ENCODE data around the gene MGA. TPM values are rescaled to one million over a fixed set of nuclear protein-coding genes. Genes with fewer than 3 reads are reported as not detected.

MGA gene
- total RNA-seq, 1 experiment from 2014 or later = 23.4 TPM

- DNase-seq (ENCODE audit: extremely low read depth, low read depth) = no peak
Measured at GRCh38 chr15:41656188-41656587, 4.0 kb upstream of the MGA start.

GRCh38 chr15:41658689-41659088 lies 1.5 kb upstream of the MGA start:
- no peak for DNase-seq (ENCODE audit: extremely low read depth, low read depth)

- no peak for DNase-seq (ENCODE audit: extremely low read depth, low read depth)
Measured at GRCh38 chr15:41659190-41659589, 1.0 kb upstream of the MGA start.

- no peak for DNase-seq (ENCODE audit: extremely low read depth, low read depth)
Measured at GRCh38 chr15:41659855-41660234, 360 bp upstream of the MGA start.

GRCh38 chr15:41661078-41661517 lies 893 bp downstream of the MGA start:
- no peak for DNase-seq (ENCODE audit: extremely low read depth, low read depth)

GRCh38 chr15:41661518-41662225 lies 1.5 kb downstream of the MGA start:
- no peak for DNase-seq (ENCODE audit: extremely low read depth, low read depth)

GRCh38 chr15:41666353-41666920 lies 6.2 kb downstream of the MGA start:
- no peak for DNase-seq (ENCODE audit: extremely low read depth, low read depth)

GRCh38 chr15:41669701-41670100 lies 9.5 kb downstream of the MGA start:
- no peak for DNase-seq (ENCODE audit: extremely low read depth, low read depth)

GRCh38 chr15:41671656-41672648 lies 11.7 kb downstream of the MGA start:
- no peak for DNase-seq (ENCODE audit: extremely low read depth, low read depth)

GRCh38 chr15:41675337-41675736 lies 15.1 kb downstream of the MGA start:
- DNase-seq (ENCODE audit: extremely low read depth, low read depth) = no peak

- DNase-seq (ENCODE audit: extremely low read depth, low read depth) = no peak
Measured at GRCh38 chr15:41678742-41679141, 18.5 kb downstream of the MGA start.

GRCh38 chr15:41683955-41684354 lies 23.8 kb downstream of the MGA start:
- no peak for DNase-seq (ENCODE audit: extremely low read depth, low read depth)

GRCh38 chr15:41688671-41689070 lies 28.5 kb downstream of the MGA start:
- no peak for DNase-seq (ENCODE audit: extremely low read depth, low read depth)

- no peak for DNase-seq (ENCODE audit: extremely low read depth, low read depth)
Measured at GRCh38 chr15:41689083-41689482, 28.9 kb downstream of the MGA start.

- no peak for DNase-seq (ENCODE audit: extremely low read depth, low read depth)
Measured at GRCh38 chr15:41689834-41690233, 29.6 kb downstream of the MGA start.

- DNase-seq (ENCODE audit: extremely low read depth, low read depth) = no peak
Measured at GRCh38 chr15:41690636-41691035, 30.4 kb downstream of the MGA start.

GRCh38 chr15:41691471-41691870 lies 31.3 kb downstream of the MGA start:
- no peak for DNase-seq (ENCODE audit: extremely low read depth, low read depth)

- no peak for DNase-seq (ENCODE audit: extremely low read depth, low read depth)
Measured at GRCh38 chr15:41692049-41692448, 31.8 kb downstream of the MGA start.

- no peak for DNase-seq (ENCODE audit: extremely low read depth, low read depth)
Measured at GRCh38 chr15:41693757-41694156, 33.6 kb downstream of the MGA start.

- peak; percentile 40 for DNase-seq (ENCODE audit: extremely low read depth, low read depth)
Measured at GRCh38 chr15:41695750-41696436, 35.7 kb downstream of the MGA start.

GRCh38 chr15:41698779-41699178 lies 38.6 kb downstream of the MGA start:
- DNase-seq (ENCODE audit: extremely low read depth, low read depth) = no peak

All from NCI-H460 (cell line).